Testis (tissue), 2 donors: ENCODE data around the gene GNA15.

ENCODE experiments used
- POLR2A ChIP-seq: fragments of 450-650 bp; IDR thresholded peaks from one replicate; pipeline ENCODE4 v1.6.1; 2017; ENCODE audit warnings: antibody characterized with exemption, mild to moderate bottlenecking, moderate library complexity
- TF ChIP-seq, protein P1 (sequence below), 3 experiments: fragments of 450-650 bp in 2 of 3; fragments of 200-600 bp in 1 of 3; sonication (generic) in 1 of 3; IDR thresholded peaks; one replicate each; pipeline ENCODE4 v1.5.1; 2016 to 2019; ENCODE audit warnings: antibody characterized with exemption in 3 of 3, mild to moderate bottlenecking in 2 of 3, moderate library complexity in 1 of 3

DNA sequence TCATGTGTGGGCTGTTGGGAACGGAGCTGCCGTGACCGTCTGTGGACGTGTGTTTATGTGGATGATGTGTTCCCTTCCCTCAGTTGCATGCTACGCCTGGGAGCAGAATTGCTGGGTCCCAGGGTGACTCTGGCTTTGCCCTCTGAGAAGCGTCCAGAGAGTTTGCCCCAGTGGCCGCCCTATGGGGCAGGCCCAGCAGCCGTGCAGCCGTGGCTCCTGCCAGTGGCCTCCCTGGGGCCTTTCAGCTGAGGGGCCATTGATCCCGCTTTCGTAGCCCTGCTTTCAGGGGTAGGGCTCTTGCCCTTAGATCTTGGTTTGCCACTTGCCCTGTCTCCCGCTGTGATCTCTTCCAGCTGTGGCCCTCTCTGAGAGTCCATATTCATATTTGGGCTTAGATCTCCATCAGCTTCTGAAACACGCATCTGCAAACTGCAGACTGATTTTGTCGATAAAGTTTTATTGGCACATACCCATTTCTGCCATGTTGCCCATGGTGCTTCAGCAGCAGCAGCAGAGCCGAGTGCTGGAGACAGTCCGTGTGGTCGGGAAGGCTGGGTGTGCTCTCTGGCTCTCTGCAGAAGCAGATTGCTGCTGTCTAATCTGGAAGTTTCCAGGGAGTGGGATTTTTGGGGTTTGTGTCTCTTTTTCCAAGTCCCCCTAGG is 24.1 kb upstream of the GNA15 start:
- TF ChIP-seq, protein P1, sequence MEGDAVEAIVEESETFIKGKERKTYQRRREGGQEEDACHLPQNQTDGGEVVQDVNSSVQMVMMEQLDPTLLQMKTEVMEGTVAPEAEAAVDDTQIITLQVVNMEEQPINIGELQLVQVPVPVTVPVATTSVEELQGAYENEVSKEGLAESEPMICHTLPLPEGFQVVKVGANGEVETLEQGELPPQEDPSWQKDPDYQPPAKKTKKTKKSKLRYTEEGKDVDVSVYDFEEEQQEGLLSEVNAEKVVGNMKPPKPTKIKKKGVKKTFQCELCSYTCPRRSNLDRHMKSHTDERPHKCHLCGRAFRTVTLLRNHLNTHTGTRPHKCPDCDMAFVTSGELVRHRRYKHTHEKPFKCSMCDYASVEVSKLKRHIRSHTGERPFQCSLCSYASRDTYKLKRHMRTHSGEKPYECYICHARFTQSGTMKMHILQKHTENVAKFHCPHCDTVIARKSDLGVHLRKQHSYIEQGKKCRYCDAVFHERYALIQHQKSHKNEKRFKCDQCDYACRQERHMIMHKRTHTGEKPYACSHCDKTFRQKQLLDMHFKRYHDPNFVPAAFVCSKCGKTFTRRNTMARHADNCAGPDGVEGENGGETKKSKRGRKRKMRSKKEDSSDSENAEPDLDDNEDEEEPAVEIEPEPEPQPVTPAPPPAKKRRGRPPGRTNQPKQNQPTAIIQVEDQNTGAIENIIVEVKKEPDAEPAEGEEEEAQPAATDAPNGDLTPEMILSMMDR (IDR thresholded peaks at IDR 0.05): no peak
- no peak for TF ChIP-seq POLR2A
